GM19372 (cell line): Measurements from ENCODE around the gene MTFMT.
"Not testable (repeated sequence)": the region's sequence is repeated elsewhere in the genome, so short reads cannot be mapped to it uniquely, and the experiment has no call there.

ENCODE experiments used
- ATAC-seq: cut with Tn5 transposase; IDR thresholded peaks from one replicate; pipeline ENCODE4 v1.9.1; 2021; ENCODE audit warnings: mild to moderate bottlenecking, low read depth, moderate library complexity; ENCODE audit not compliant: unreplicated experiment

The MTFMT gene

DNA sequence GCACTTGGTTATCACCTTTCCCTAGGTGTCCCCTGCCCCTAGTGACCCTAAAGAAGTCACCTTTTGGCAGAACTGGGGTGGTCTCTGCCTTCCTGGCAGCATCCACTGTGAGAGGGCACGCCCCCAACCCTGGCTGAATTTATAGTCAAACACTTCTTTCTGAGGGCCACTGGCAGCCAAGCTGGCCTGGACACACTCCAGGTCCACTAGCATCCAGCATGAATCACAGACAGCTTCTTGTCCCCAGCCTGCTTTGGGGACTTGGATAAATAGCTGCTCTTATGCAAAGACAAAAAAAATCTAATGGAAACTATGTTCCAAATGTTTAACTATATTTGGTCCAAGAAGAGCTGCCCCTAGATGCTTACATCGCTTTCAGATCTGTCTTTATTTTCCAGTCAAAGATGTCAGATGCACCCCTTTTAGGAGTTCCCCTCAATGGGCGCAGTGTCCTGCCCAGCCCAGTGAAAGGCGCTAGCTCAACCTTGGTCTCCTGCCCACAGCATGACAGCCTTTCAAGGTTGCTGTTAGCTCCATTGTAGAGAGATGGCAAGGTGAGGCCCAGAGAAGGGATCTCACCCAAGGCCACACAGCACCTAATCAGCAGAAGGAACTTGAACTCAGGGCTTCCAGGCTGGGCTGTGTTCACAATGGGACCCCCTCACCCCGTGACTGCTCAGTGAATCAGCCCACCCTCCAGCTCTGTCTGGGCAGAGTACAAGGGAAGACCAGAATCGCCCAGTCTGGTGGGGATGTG, 31.4 kb upstream of the MTFMT start:
- ATAC-seq, result no peak

- ATAC-seq, result no peak
These were observed 30.6 kb upstream of the MTFMT start for GRCh38 chr15:65059931-65060596.

- ATAC-seq, result no peak
These were observed 29.9 kb upstream of the MTFMT start for GRCh38 chr15:65059369-65059750.

DNA sequence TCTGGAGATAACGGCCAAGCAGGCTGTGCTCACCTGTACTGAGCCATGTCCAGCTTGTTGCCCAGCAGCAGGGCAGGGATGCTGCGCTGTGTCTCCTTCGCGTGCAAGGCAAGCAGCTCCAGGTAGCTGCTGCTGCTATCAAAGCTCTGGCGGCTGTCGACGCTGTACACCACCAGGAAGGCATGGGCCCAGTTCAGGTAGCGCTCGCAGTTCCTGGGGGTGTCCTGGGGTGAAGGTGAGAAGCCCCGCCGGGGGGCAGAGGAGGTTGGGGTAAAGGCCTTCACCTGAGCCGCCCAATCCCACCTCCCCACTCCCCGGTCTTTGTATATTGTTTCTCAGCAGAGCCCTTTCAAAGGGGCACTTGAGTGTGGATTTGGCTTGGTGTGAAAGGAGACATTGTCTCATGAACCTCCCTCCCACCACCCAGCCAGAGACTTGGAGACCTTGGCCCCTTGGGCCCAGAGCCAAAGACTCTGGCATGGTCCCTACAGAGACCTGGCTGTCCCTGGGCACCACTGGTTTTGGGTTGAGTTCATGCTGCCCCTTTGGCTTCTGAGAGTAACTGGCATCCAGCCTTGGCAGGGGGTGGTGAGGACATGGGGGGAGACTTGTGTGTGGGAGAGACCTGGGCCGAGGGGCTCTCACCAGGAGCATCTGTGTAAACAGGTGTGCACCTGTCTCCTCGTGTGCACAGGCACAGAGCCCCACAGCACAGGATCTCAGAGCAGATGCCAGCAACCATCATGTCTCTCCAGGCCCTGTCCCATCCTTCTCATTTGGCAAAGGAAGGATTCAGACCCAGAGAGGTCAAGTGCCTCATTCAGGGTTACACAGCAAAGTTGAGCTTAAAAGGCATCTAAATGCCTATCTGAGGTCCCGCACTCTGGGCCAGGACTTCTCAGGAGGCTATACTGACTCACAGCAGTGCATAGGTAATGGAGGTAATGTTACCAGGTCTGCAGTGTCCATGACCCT, 29.2 kb upstream of the MTFMT start:
- ATAC-seq, result no peak

GRCh38 chr15:65057549-65057940, 28.1 kb upstream of the MTFMT start:
- no peak for ATAC-seq

DNA sequence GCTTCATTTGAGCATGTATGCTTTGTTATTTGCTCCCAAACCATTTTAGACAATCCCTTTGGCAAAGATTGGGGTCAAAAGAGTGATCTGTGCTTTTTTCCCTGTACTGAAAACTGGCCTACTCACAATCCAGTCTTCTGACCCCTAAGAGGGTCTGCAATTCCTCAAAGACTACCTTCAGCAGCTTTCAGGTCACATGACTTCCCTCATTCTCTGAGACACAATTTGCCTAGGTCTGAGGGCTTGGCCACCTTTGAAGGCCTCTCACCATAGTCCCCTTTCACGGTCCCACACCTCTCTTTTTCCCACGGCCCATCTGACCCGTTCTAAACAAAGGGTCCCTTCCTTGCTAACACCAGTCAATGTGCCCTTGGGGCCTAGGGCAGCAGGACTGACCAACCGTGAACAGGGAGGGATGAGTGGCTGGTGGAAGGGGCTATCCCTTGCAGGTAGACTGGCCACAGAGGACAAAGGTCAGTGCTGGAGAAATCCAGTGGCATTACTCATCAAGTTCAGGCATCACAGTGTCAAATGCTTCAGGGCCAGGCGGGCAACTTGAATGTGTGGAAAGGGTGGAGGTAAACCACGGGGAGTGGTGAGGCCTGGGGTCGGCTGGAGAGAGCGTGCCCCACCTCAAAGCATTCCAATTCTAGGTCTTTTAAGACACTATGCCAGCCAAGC, 27.6 kb upstream of the MTFMT start:
- ATAC-seq, result no peak

DNA sequence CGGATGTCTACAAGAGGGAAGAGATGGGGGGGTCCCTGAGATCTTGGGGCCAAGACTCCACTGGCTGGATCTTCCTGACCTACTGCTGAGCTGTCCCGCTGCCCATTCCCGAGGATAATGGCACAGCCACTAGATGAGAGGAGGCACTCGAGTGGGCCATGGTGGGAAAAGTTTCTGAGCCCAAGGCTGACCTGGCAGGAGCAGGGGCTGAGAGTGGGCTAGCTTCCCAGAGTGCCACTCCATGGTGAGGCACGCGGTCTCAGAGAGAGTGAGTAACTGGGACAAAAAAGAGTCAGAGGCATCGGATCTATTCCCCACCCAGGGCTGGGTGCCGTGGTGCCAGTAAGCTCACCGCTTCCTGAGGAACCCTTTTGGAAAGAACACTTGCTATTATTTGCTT, 26.7 kb upstream of the MTFMT start:
- ATAC-seq, result no peak

GRCh38 chr15:65055201-65055870, 25.9 kb upstream of the MTFMT start:
- ATAC-seq, result no peak

- ATAC-seq, result no peak
These were observed 25.1 kb upstream of the MTFMT start for GRCh38 chr15:65054333-65055200.

DNA sequence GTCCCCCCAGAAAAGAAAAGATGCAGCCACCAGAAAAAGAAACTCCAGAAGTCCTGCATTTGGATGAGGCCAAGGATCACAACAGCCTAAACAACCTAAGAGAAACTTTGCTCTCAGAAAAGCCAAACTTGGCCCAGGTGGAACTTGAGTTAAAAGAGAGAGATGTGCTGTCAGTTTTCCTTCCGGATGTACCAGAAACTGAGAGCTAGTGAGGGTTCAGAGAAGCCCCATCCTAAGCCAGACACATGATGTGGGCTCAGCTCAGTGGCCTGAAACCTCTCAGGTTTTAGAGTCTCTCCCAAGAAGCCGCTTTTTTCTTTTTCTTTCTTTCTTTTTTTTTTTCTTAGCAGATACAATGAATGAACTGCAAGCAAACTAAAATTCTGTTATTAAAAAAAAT, 23.5 kb upstream of the MTFMT start:
- no peak for ATAC-seq

DNA sequence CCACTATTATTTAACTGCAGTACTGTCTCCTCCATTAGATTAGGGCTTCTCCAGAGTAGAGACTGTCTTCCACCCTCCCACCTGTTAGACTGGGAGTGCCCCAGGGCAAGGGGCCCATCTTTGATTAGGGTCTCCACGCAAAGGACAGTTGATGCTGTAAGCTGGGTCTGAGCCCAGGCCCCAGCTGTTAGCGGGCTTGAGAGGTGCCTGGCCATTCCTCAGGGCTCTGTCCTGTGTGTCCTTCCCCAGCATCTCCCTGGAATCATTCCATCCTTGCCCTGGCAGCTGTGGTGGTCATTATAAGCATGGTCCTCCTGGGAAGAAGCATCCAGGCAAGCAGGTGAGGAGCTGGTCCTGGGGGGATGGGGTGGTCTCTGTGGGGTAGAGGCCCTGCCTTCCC, 21.8 kb upstream of the MTFMT start:
- ATAC-seq, result no peak

DNA sequence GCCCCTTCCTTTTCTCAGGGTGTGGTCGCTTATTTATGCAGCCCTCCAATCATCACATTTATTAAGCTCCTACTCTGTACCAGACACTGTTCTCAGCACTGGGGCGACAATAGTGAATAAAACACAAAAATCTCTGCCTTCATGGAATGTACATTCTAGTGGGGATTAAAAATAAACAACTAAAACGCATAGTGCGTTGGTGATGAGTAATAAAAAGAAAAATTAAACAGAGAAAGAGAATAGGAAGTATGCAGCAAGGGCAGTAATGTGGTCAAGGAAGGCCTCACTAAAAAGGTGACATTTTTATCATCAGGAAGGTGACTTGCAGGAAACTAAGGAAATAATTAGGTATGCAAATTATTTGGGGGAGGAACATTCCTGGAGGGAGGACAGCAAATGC, 20.8 kb upstream of the MTFMT start:
- ATAC-seq, result no peak

DNA sequence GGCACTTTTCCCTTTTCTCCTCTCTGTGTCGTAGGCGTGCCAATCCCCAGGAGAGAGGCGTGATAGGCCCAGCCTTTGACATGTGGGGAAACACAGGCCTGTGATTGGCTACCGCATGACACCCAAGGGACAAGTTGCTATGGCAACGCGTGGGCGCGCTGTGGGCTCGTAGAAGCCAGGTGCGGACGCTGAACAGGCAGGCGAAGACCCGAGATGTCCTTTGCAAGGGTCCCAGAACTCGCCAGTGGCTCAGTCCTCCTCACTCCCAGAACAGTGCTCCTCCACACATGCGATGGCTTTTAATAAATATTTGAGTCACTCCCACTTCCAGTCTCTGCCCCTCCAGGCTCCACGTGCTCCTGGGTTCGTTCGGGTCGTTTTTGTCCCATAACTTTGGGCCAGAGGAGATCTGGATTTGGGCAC, 20.0 kb upstream of the MTFMT start:
- peak; percentile 86 for ATAC-seq

- no peak for ATAC-seq
These were observed 18.8 kb upstream of the MTFMT start for GRCh38 chr15:65048241-65048640.

DNA sequence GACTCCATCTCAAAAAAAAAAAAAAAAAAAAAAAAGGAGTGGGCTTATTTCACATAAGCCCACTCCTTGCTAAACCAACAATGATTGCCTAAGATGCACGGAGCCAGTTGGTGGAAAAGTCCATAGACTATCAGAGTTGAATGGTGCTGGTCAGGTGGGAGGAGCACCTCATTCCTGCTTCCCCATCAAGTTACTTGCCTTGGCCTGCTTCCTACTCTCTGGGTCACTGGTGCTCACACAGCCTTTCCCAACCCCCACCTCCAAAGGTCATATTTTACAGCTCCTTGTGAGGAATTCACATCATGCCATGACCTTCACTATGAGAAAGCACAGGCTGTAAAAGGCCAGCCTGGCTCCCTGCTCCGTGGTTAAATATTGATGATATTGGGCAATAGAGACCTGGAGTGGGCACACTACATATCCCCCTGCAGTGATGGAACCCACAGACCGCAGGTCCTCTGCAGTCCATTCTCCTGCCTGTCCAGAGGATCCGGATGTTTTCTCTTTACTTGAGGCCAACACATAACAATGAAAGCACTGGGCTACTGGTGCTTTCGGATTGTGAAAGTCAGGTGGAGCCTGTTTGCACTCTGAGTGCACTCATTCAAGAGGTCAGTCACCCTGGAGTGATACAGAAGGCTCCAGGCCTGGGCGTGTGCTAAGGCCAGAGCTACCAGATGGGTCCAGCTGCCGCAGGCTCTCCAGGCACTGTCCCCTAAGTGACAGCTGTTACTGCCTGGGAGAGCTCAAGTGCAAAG, 15.5 kb upstream of the MTFMT start, which contains the start of gene SLC51B:
TSS of gene SLC51B (plus strand) at position 664 of the 758 bp plus-strand sequence. CDS start 4,618 bp downstream, outside the sequence.
- no peak for ATAC-seq

GRCh38 chr15:65044218-65044617, 14.8 kb upstream of the MTFMT start:
- not testable (repeated sequence) for ATAC-seq

DNA sequence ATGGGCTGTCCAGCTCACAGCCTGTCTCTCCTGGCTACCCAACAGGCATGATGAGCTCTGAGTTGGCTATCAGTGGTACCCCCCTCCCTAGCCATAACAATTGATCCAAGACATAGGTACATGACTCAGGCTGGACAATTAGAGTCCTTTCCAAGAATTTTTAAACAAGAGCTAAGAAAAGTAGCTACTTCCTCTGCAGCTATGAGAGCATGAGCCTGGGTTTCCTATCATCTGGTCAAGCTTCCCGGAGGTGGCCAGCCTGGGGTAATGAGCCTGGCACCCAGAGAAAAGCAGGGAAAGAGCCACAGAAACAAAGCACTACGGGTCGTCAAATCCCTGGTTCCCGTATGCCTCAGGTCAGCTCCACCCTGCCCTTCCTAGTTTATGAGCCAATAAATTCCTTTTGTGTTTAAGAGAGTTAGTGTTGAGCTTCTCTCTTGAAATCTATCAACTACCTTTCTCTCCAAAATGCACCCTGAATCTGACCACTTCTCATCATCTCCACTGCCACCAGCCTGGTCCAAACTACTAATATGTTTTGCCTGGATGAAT, 13.4 kb upstream of the MTFMT start:
- ATAC-seq, result no peak

- ATAC-seq, result no peak
These were observed 12.3 kb upstream of the MTFMT start for GRCh38 chr15:65041787-65042186.
